AG04449 (cell line): ENCODE measurements around the gene GPRIN1.
"Not testable (repeated sequence)": the region's sequence is repeated elsewhere in the genome, so short reads cannot be mapped to it uniquely, and the experiment has no call there.

Source experiments
- CTCF ChIA-PET: fragments of 350-600 bp; formaldehyde crosslinking; extraction: SDS; loops from one replicate; lab custom pipeline; 2021; ENCODE audit warnings: antibody characterized with exemption; lab: Yijun Ruan, JAX
- POLR2A ChIA-PET: fragments of 400-600, 350-600 bp; formaldehyde crosslinking; extraction: SDS; loops from one replicate; lab custom pipeline; 2020; ENCODE audit warnings: antibody characterized with exemption, inconsistent platforms; lab: Yijun Ruan, JAX
- DNase-seq: peaks from one replicate; pipeline ENCODE4 v3.0.0-alpha.2; 2010; ENCODE audit warnings: low read depth, low spot score
- H3K4me3 ChIP-seq: 2 replicates; pipeline ENCODE4 v1.5.1; 2011; ENCODE audit warnings: low read depth, mild to moderate bottlenecking, control low read depth, low read length
- CTCF ChIP-seq: IDR thresholded peaks from one replicate; pipeline ENCODE4 v1.5.1; 2011; ENCODE audit warnings: mild to moderate bottlenecking, moderate library complexity, low read length, control low read depth, inconsistent platforms; ENCODE audit not compliant: insufficient read depth; ENCODE audit errors: missing control alignments

Gene GPRIN1

GRCh38 chr5:176601901-176602482 lies 8.0 kb downstream of the GPRIN1 start:
- ChIA-PET CTCF (interaction anchor here (0.8 to 1.2 kb wide), 3 partner anchors 29 to 57 kb away, joined by 3 to 4 read pairs (median 3); no protein-coding TSS in a partner anchor), POLR2A (no interaction called here)
- H3K4me3 ChIP-seq = no peak overlapping the region
- TF ChIP-seq CTCF = no peak
- no peak for DNase-seq

- H3K4me3 ChIP-seq, POLR2A ChIA-PET, DNase-seq: not testable (repeated sequence)
- CTCF ChIA-PET = interaction anchor here (0.8 to 1.4 kb wide), 3 partner anchors 22 to 60 kb away, joined by 3 read pairs; no protein-coding TSS in a partner anchor
Measured at GRCh38 chr5:176599749-176600430, 10.1 kb downstream of the GPRIN1 start.

GRCh38 chr5:176597417-176598389 lies 12.3 kb downstream of the GPRIN1 start:
- ChIA-PET POLR2A (no interaction called here), CTCF (interaction anchor here (1.8 to 2.1 kb wide), 2 partner anchors 19 to 23 kb away, joined by 5 read pairs; no protein-coding TSS in a partner anchor)
- no peak overlapping the region for H3K4me3 ChIP-seq
- no peak for DNase-seq
- TF ChIP-seq CTCF = no peak

GRCh38 chr5:176596689-176597416 lies 13.1 kb downstream of the GPRIN1 start:
- TF ChIP-seq CTCF = no peak
- H3K4me3 ChIP-seq = no peak overlapping the region
- ChIA-PET POLR2A (no interaction called here), CTCF (interaction anchor here (0.6 to 2.1 kb wide), 5 partner anchors 10 to 180 kb away, joined by 4 to 5 read pairs (median 5); no protein-coding TSS in a partner anchor)
- no peak for DNase-seq

GRCh38 chr5:176596069-176596644 lies 13.8 kb downstream of the GPRIN1 start:
- POLR2A ChIA-PET = interaction anchor here (0.6 kb wide), 1 partner anchor 19 kb away, joined by 4 read pairs; no protein-coding TSS in a partner anchor
- H3K4me3 ChIP-seq = no peak overlapping the region
- no peak for TF ChIP-seq CTCF
- DNase-seq = no peak
- CTCF ChIA-PET = interaction anchor here (0.6 to 2.1 kb wide), 5 partner anchors 10 to 179 kb away, joined by 3 to 5 read pairs (median 4); no protein-coding TSS in a partner anchor
